Measurements from ENCODE around the gene PLEKHM1.

The PLEKHM1 gene

GRCh38 chr17:45410144-45411091 lies 80.1 kb downstream of the PLEKHM1 start:
- H3K27me3 ChIP-seq: no peaks in the 10 kb centered on the region
- no peak for TF ChIP-seq Cebpa-rat (IDR thresholded peaks at IDR 0.05)
- peak overlapping the region; percentile 94 to 100 (median 99) for H3K4me2 ChIP-seq
- peaks cover 15 to 50% (median 34%) of the 10 kb centered on the region in 11 experiments; a peak in 18 of 22 replicates for H4K20me1 ChIP-seq
- peak overlapping the region; percentile 67 to 83 (median 71) for H3K4me3 ChIP-seq
- H3K9me3 ChIP-seq (replicated peaks in 1 of 11): no peaks in the 10 kb centered on the region
- peak overlapping the region; percentile 77 to 87 (median 83) for H3K9ac ChIP-seq
- peaks cover 0 to 12% (median 6%) of the 10 kb centered on the region in 11 experiments; a peak in 19 of 22 replicates for H3K36me3 ChIP-seq
- peaks cover 92 to 99% (median 97%) of the 10 kb centered on the region in 10 experiments for H3K4me1 ChIP-seq
- peak overlapping the region; percentile 82 to 95 (median 90) for H3K27ac ChIP-seq

- peaks cover 85 to 92% (median 90%) of the 10 kb centered on the region in 10 experiments for H3K4me1 ChIP-seq
- H3K4me3 ChIP-seq: peak overlapping the region; percentile 67 to 83 (median 71)
- peak overlapping the region; percentile 82 to 95 (median 90) for H3K27ac ChIP-seq
- H3K27me3 ChIP-seq: no peaks in the 10 kb centered on the region
- H3K36me3 ChIP-seq: peaks cover 5 to 18% (median 13%) of the 10 kb centered on the region in 11 experiments
- peaks cover 15 to 50% (median 37%) of the 10 kb centered on the region in 11 experiments; a peak in 18 of 22 replicates for H4K20me1 ChIP-seq
- peak overlapping the region; percentile 94 to 100 (median 99) for H3K4me2 ChIP-seq
- H3K9me3 ChIP-seq (replicated peaks in 1 of 11): no peaks in the 10 kb centered on the region
- TF ChIP-seq Cebpa-rat (IDR thresholded peaks at IDR 0.05): no peak
- H3K9ac ChIP-seq: peak overlapping the region; percentile 77 to 87 (median 83)
Observed at GRCh38 chr17:45409659-45410076, 80.9 kb downstream of the PLEKHM1 start.

- Histone ChIP-seq H3K9ac (peak overlapping the region; percentile 77 to 87 (median 83)), H3K27ac (peak overlapping the region; percentile 82 to 95 (median 90); a peak in 21 of 22 replicates)
- no peak for TF ChIP-seq Cebpa-rat (IDR thresholded peaks at IDR 0.05)
Observed at GRCh38 chr17:45408611-45409421, 81.7 kb downstream of the PLEKHM1 start.

GRCh38 chr17:45406107-45406506 lies 84.4 kb downstream of the PLEKHM1 start:
- H3K27ac ChIP-seq: peak overlapping the region in 9 of 11 experiments; percentile 26 to 94 (median 62); a peak in 15 of 22 replicates
- H3K27me3 ChIP-seq: no peaks in the 10 kb centered on the region
- H3K4me3 ChIP-seq: peak overlapping the region in 4 of 10 experiments; percentile 5 to 51 (median 19); a peak in 3 of 20 replicates
- H4K20me1 ChIP-seq: peaks cover 15 to 86% (median 52%) of the 10 kb centered on the region in 11 experiments; a peak in 18 of 22 replicates
- no peaks in the 10 kb centered on the region for H3K9me3 ChIP-seq (replicated peaks in 1 of 11)
- H3K36me3 ChIP-seq: peaks cover 41 to 53% (median 49%) of the 10 kb centered on the region in 11 experiments
- no peak for TF ChIP-seq Cebpa-rat (IDR thresholded peaks at IDR 0.05)
- peak overlapping the region; percentile 94 to 100 (median 99) for H3K4me2 ChIP-seq
- peak overlapping the region in 6 of 11 experiments; percentile 55 to 87 (median 61); a peak in 8 of 22 replicates for H3K9ac ChIP-seq
- H3K4me1 ChIP-seq: peaks cover 51 to 88% (median 76%) of the 10 kb centered on the region in 10 experiments

More at GRCh38 chr17:45408611-45409421, 81.7 kb downstream of the PLEKHM1 start:
- Histone ChIP-seq H3K4me1 (peaks cover 77 to 91% (median 82%) of the 10 kb centered on the region in 10 experiments), H3K4me3 (peak overlapping the region; percentile 67 to 83 (median 71)), H3K36me3 (peaks cover 13 to 26% (median 22%) of the 10 kb centered on the region in 11 experiments), H4K20me1 (peaks cover 15 to 59% (median 44%) of the 10 kb centered on the region in 11 experiments; a peak in 18 of 22 replicates), H3K27me3 (no peaks in the 10 kb centered on the region), H3K9me3 (replicated peaks in 1 of 11) (no peaks in the 10 kb centered on the region), H3K4me2 (peak overlapping the region; percentile 94 to 100 (median 99))

GRCh38 chr17:45405250-45406086 lies 85.1 kb downstream of the PLEKHM1 start:
- Histone ChIP-seq H3K27ac (peak overlapping the region in 7 of 11 experiments; percentile 9 to 94 (median 56); a peak in 9 of 22 replicates), H3K27me3 (no peaks in the 10 kb centered on the region), H3K9me3 (replicated peaks in 1 of 11) (no peaks in the 10 kb centered on the region), H3K4me3 (no peak overlapping the region), H3K4me1 (peaks cover 45 to 83% (median 74%) of the 10 kb centered on the region in 10 experiments), H3K9ac (no peak overlapping the region; a peak in 3 of 22 replicates), H3K4me2 (peak overlapping the region; percentile 94 to 100 (median 99); a peak in 19 of 22 replicates), H3K36me3 (peaks cover 47 to 60% (median 55%) of the 10 kb centered on the region in 11 experiments), H4K20me1 (peaks cover 15 to 92% (median 52%) of the 10 kb centered on the region in 11 experiments; a peak in 18 of 22 replicates)
- TF ChIP-seq Cebpa-rat (IDR thresholded peaks at IDR 0.05): no peak

GRCh38 chr17:45404870-45405249 lies 85.7 kb downstream of the PLEKHM1 start:
- no peak overlapping the region for H3K4me2 ChIP-seq
- H4K20me1 ChIP-seq: peaks cover 15 to 98% (median 52%) of the 10 kb centered on the region in 11 experiments; a peak in 18 of 22 replicates
- peaks cover 43 to 78% (median 70%) of the 10 kb centered on the region in 10 experiments for H3K4me1 ChIP-seq
- H3K9ac ChIP-seq: no peak overlapping the region
- H3K27me3 ChIP-seq: no peaks in the 10 kb centered on the region
- no peak for TF ChIP-seq Cebpa-rat (IDR thresholded peaks at IDR 0.05)
- H3K27ac ChIP-seq: peak overlapping the region in 2 of 11 experiments; percentile 0 to 25; a peak in 1 of 22 replicates
- peaks cover 53 to 66% (median 61%) of the 10 kb centered on the region in 11 experiments for H3K36me3 ChIP-seq
- no peaks in the 10 kb centered on the region for H3K9me3 ChIP-seq (replicated peaks in 1 of 11)
- H3K4me3 ChIP-seq: no peak overlapping the region

GRCh38 chr17:45403906-45404490 lies 86.5 kb downstream of the PLEKHM1 start:
- no peak overlapping the region for H3K4me2 ChIP-seq
- peaks cover 36 to 69% (median 61%) of the 10 kb centered on the region in 10 experiments for H3K4me1 ChIP-seq
- TF ChIP-seq Cebpa-rat (IDR thresholded peaks at IDR 0.05): no peak
- H3K9ac ChIP-seq: peak overlapping the region in 1 of 11 experiments; percentile 10; a peak in 1 of 22 replicates
- peaks cover 60 to 74% (median 70%) of the 10 kb centered on the region in 11 experiments for H3K36me3 ChIP-seq
- H4K20me1 ChIP-seq: peaks cover 15 to 98% (median 53%) of the 10 kb centered on the region in 11 experiments; a peak in 18 of 22 replicates
- no peak overlapping the region for H3K4me3 ChIP-seq
- no peaks in the 10 kb centered on the region for H3K9me3 ChIP-seq (replicated peaks in 1 of 11)
- H3K27ac ChIP-seq: peak overlapping the region in 3 of 11 experiments; percentile 3 to 25 (median 17); a peak in 2 of 22 replicates
- H3K27me3 ChIP-seq: no peaks in the 10 kb centered on the region

Measured in BLaER1 treated with 17β-estradiol and CSF1 and Interleukin-3, amounts not matched to agents 10 nM and 100 nM (cell line).